NCI-H146 (cell line): Measurements from ENCODE around the gene TMEM95.

Experiments used
- DNase-seq: peaks from one replicate; lab custom pipeline; 2025; lab: John Stamatoyannopoulos, UW

The TMEM95 gene

GRCh38 chr17:7355053-7355452, at the start of gene TMEM95:
Gene TMEM95, plus strand, starts transcription at chr17:7355156. Its CDS starts 49 bp downstream, at chr17:7355205.
- DNase-seq: no peak

- peak; percentile 100 for DNase-seq
Measured at GRCh38 chr17:7306911-7307685, 47.9 kb upstream of the TMEM95 start, which contains the start of gene EIF5A. Gene EIF5A, plus strand, starts transcription at chr17:7307628. Its CDS starts 2,008 bp downstream, at chr17:7309636.

GRCh38 chr17:7307686-7308624, 47.0 kb upstream of the TMEM95 start:
- DNase-seq: peak; percentile 43

- DNase-seq: peak; percentile 75
Measured at GRCh38 chr17:7308625-7309433, 46.1 kb upstream of the TMEM95 start.

GRCh38 chr17:7309628-7310027, 45.3 kb upstream of the TMEM95 start:
- no peak for DNase-seq

- no peak for DNase-seq
Measured at GRCh38 chr17:7311110-7311705, 43.7 kb upstream of the TMEM95 start.

GRCh38 chr17:7312432-7313087, 42.4 kb upstream of the TMEM95 start:
- DNase-seq: no peak

GRCh38 chr17:7313088-7313889, 41.7 kb upstream of the TMEM95 start:
- no peak for DNase-seq

GRCh38 chr17:7313890-7314718, 40.9 kb upstream of the TMEM95 start:
- DNase-seq: no peak

GRCh38 chr17:7314719-7315569, 40.0 kb upstream of the TMEM95 start, which contains the start of gene GPS2:
Gene GPS2, minus strand, starts transcription at chr17:7315360. Its CDS starts 308 bp downstream, at chr17:7315052.
- peak; percentile 85 for DNase-seq

GRCh38 chr17:7315570-7316235, 39.3 kb upstream of the TMEM95 start:
- no peak for DNase-seq

- DNase-seq: no peak
Measured at GRCh38 chr17:7317161-7317803, 37.7 kb upstream of the TMEM95 start.

- no peak for DNase-seq
Measured at GRCh38 chr17:7318121-7318860, 36.7 kb upstream of the TMEM95 start.

GRCh38 chr17:7321466-7321865, 33.5 kb upstream of the TMEM95 start:
- DNase-seq: no peak

- no peak for DNase-seq
Measured at GRCh38 chr17:7322520-7323194, 32.3 kb upstream of the TMEM95 start.
